ENCODE data around the gene GADD45A. TPM values are rescaled to one million over a fixed set of nuclear protein-coding genes. Genes with fewer than 3 reads are reported as not detected.

Gene GADD45A
- total and polyA plus RNA-seq, 9 of the 15 experiments (the other 6 are each of a cell fraction or from before 2014, with no cell fraction given): 21.3 to 156 (median 62.1) TPM

- TF ChIP-seq ETV6 (IDR thresholded peaks at IDR 0.05; ENCODE audit: borderline replicate concordance in 1 of 2, low read depth in 2 of 2, low read length in 1 of 2) (0 out of 4 replicates have a peak, but pooled peaks of 1 of the 2 experiments have one; percentile 45), ETV6 (CRISPR knock-in tag; IDR thresholded peaks at IDR 0.05; ENCODE audit: borderline replicate concordance) (no peak), CTCFL (IDR thresholded peaks at IDR 0.05; ENCODE audit: borderline replicate concordance, insufficient read depth, low read depth, low read length, poor library complexity, severe bottlenecking) (no peak), CBFA2T3 (IDR thresholded peaks at IDR 0.05) (peak; percentile 73), CBX3 (IDR thresholded peaks at IDR 0.05; ENCODE audit: borderline replicate concordance in 1 of 2, low read length in 2 of 2) (peak in 1 of 2 experiments; percentile 26; a peak in 1 of 3 replicates), ZNF197 (CRISPR knock-in tag; IDR thresholded peaks at IDR 0.05; ENCODE audit: low read depth) (peak; percentile 55; the same call in 1 of the 2 replicates), RBBP5 (IDR thresholded peaks at IDR 0.05; ENCODE audit: borderline replicate concordance, insufficient read depth, low read length, poor library complexity, severe bottlenecking) (no peak), MAFK (IDR thresholded peaks at IDR 0.05; ENCODE audit: low read length) (peak; percentile 82), RFX5 (IDR thresholded peaks at IDR 0.05; ENCODE audit: low read depth, low read length) (no peak), FOSL1 (tag; conservative IDR thresholded peaks at IDR 0.05) (peak; percentile 81), C11orf30 (IDR thresholded peaks at IDR 0.05; ENCODE audit: low read depth) (peak; percentile 90), ARNT (IDR thresholded peaks at IDR 0.05) (peak in 1 of 2 experiments; percentile 45; a peak in 2 of 4 replicates), ARID1B (IDR thresholded peaks at IDR 0.05) (peak; percentile 74), ZBTB34 (CRISPR knock-in tag; IDR thresholded peaks at IDR 0.05) (no peak), ZNF830 (CRISPR knock-in tag; IDR thresholded peaks at IDR 0.05) (no peak), DPF2 (IDR thresholded peaks at IDR 0.05) (peak; percentile 89), FOXO4 (CRISPR knock-in tag; IDR thresholded peaks at IDR 0.05) (no peak), ZNF354B (CRISPR knock-in tag; IDR thresholded peaks at IDR 0.05) (no peak), GTF2A2 (tag; IDR thresholded peaks at IDR 0.05) (no peak), ARID3A (IDR thresholded peaks at IDR 0.05; ENCODE audit: borderline replicate concordance, low read depth, low read length) (0 out of 2 replicates have a peak, but pooled peaks have one; percentile 10), RBM25 (IDR thresholded peaks at IDR 0.05; ENCODE audit: low read depth, low read length, severe bottlenecking) (no peak)
These were observed 38.6 kb upstream of the GADD45A start (continued) for GRCh38 chr1:67646145-67647035.
